ENCODE measurements around the gene AOC1.

Gene AOC1

DNA sequence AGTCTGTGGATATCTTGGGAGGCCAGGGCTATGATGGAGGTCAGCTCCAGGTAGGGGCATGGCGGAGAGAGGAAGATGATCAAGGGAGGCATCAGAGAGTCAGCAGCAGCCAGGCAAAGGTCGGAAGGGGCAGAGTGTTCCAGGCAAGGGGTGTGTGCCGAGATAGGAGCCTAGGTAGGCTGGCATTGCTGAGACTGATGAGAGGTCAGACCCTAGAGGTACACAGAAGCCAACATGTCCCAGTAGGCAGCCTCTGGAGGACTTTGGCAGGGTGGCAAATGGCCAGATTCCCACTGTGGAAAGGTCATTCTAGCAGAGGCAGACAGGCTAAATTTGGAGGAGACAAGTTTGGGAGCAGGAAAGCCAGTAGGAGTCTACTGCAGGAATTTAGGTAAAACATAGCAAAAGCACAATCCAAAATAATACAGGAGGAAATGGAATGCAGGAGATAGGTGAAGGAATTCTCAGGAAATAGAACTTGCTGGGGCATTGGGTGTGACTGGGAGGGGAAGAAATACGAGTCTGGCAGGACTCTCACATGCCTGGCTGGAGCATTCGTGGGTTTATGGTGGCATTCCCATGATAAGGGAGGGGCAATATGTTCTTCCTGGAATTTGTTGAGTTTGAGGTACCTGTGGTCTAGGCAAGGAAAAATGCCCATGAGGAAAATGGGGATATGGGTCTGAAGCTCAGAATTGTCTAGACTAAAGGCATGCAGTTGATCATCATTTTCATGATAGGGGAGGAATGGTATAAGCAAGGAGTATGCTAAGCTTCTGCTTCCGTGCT is 26.1 kb upstream of the AOC1 start:
- TF ChIP-seq TAF1 (IDR thresholded peaks at IDR 0.05; ENCODE audit: borderline replicate concordance, insufficient read depth, low read length) (no peak), SIN3A (IDR thresholded peaks at IDR 0.05; ENCODE audit: borderline replicate concordance, insufficient read depth, low read length) (no peak), POLR2AphosphoS5 (IDR thresholded peaks at IDR 0.05; ENCODE audit: low read depth, low read length) (no peak)

DNA sequence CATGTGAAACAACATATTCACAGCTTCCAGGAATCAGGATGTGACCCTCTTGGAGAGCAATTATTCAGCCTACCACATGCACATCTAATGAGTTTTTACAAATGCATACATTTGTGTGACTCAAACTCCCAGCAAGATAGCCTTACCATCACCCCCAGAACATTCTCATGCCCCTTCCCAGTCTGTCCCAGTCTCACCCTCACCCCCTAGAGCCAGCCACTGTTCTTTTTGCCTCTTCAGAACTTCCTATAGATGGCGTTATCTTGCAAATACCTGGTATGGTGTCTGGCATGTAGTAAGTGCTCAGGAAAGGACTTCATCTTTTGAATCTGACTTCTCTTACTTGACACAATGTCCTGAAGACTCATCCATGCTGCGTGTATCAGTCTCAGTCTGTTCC is 23.9 kb upstream of the AOC1 start:
- TF ChIP-seq TAF1 (IDR thresholded peaks at IDR 0.05; ENCODE audit: borderline replicate concordance, insufficient read depth, low read length): no peak
- TF ChIP-seq, protein P1, sequence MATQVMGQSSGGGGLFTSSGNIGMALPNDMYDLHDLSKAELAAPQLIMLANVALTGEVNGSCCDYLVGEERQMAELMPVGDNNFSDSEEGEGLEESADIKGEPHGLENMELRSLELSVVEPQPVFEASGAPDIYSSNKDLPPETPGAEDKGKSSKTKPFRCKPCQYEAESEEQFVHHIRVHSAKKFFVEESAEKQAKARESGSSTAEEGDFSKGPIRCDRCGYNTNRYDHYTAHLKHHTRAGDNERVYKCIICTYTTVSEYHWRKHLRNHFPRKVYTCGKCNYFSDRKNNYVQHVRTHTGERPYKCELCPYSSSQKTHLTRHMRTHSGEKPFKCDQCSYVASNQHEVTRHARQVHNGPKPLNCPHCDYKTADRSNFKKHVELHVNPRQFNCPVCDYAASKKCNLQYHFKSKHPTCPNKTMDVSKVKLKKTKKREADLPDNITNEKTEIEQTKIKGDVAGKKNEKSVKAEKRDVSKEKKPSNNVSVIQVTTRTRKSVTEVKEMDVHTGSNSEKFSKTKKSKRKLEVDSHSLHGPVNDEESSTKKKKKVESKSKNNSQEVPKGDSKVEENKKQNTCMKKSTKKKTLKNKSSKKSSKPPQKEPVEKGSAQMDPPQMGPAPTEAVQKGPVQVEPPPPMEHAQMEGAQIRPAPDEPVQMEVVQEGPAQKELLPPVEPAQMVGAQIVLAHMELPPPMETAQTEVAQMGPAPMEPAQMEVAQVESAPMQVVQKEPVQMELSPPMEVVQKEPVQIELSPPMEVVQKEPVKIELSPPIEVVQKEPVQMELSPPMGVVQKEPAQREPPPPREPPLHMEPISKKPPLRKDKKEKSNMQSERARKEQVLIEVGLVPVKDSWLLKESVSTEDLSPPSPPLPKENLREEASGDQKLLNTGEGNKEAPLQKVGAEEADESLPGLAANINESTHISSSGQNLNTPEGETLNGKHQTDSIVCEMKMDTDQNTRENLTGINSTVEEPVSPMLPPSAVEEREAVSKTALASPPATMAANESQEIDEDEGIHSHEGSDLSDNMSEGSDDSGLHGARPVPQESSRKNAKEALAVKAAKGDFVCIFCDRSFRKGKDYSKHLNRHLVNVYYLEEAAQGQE (IDR thresholded peaks at IDR 0.05; ENCODE audit: insufficient read depth in 1 of 2, low read depth in 2 of 2, low read length in 2 of 2): no peak
- TF ChIP-seq SIN3A (IDR thresholded peaks at IDR 0.05; ENCODE audit: borderline replicate concordance, insufficient read depth, low read length): no peak
- TF ChIP-seq POLR2AphosphoS5 (IDR thresholded peaks at IDR 0.05; ENCODE audit: low read depth, low read length): no peak
- no peak for TF ChIP-seq FOXP2 (optimal IDR thresholded peaks at IDR 0.05; ENCODE audit: borderline replicate concordance, extremely low read depth, extremely low read length, insufficient read depth)

GRCh38 chr7:150829426-150829825 is 22.9 kb upstream of the AOC1 start:
- TF ChIP-seq POLR2AphosphoS5 (IDR thresholded peaks at IDR 0.05; ENCODE audit: low read depth, low read length) (no peak), TAF1 (IDR thresholded peaks at IDR 0.05; ENCODE audit: borderline replicate concordance, insufficient read depth, low read length) (no peak), FOXP2 (optimal IDR thresholded peaks at IDR 0.05; ENCODE audit: borderline replicate concordance, extremely low read depth, extremely low read length, insufficient read depth) (no peak), SIN3A (IDR thresholded peaks at IDR 0.05; ENCODE audit: borderline replicate concordance, insufficient read depth, low read length) (no peak)
- TF ChIP-seq, protein P1 (IDR thresholded peaks at IDR 0.05; ENCODE audit: insufficient read depth in 1 of 2, low read depth in 2 of 2, low read length in 2 of 2): no peak

GRCh38 chr7:150830937-150831336 is 21.4 kb upstream of the AOC1 start:
- TF ChIP-seq SIN3A (IDR thresholded peaks at IDR 0.05; ENCODE audit: borderline replicate concordance, insufficient read depth, low read length) (no peak), POLR2AphosphoS5 (IDR thresholded peaks at IDR 0.05; ENCODE audit: low read depth, low read length) (no peak), TAF1 (IDR thresholded peaks at IDR 0.05; ENCODE audit: borderline replicate concordance, insufficient read depth, low read length) (no peak), FOXP2 (optimal IDR thresholded peaks at IDR 0.05; ENCODE audit: borderline replicate concordance, extremely low read depth, extremely low read length, insufficient read depth) (no peak)
- TF ChIP-seq, protein P1 (IDR thresholded peaks at IDR 0.05; ENCODE audit: insufficient read depth in 1 of 2, low read depth in 2 of 2, low read length in 2 of 2): no peak

- TF ChIP-seq SIN3A (IDR thresholded peaks at IDR 0.05; ENCODE audit: borderline replicate concordance, insufficient read depth, low read length): no peak
- no peak for TF ChIP-seq TAF1 (IDR thresholded peaks at IDR 0.05; ENCODE audit: borderline replicate concordance, insufficient read depth, low read length)
- no peak for TF ChIP-seq POLR2AphosphoS5 (IDR thresholded peaks at IDR 0.05; ENCODE audit: low read depth, low read length)
Observed at GRCh38 chr7:150831851-150832250, 20.5 kb upstream of the AOC1 start.

- TF ChIP-seq POLR2AphosphoS5 (IDR thresholded peaks at IDR 0.05; ENCODE audit: low read depth, low read length) (no peak), TAF1 (IDR thresholded peaks at IDR 0.05; ENCODE audit: borderline replicate concordance, insufficient read depth, low read length) (no peak), SIN3A (IDR thresholded peaks at IDR 0.05; ENCODE audit: borderline replicate concordance, insufficient read depth, low read length) (no peak), FOXP2 (optimal IDR thresholded peaks at IDR 0.05; ENCODE audit: borderline replicate concordance, extremely low read depth, extremely low read length, insufficient read depth) (no peak)
- TF ChIP-seq, protein P1 (IDR thresholded peaks at IDR 0.05; ENCODE audit: insufficient read depth in 1 of 2, low read depth in 2 of 2, low read length in 2 of 2): no peak
Observed at GRCh38 chr7:150835019-150835418, 17.3 kb upstream of the AOC1 start.
